H9 (cell line): ENCODE data around the gene GPS1. TPM values are rescaled to one million over a fixed set of nuclear protein-coding genes. Genes with fewer than 3 reads are reported as not detected.

Experiments
- DNase-seq: peaks from one replicate; pipeline ENCODE4 v3.0.0-alpha.2; 2017
- H2AFZ ChIP-seq: one replicate; pipeline ENCODE4 v1.6.1; 2013; ENCODE audit warnings: mild to moderate bottlenecking, low read length, control low read depth, moderate library complexity
- H2AK5ac ChIP-seq: 2 replicates; pipeline ENCODE4 v1.6.1; 2013; ENCODE audit warnings: low read length, control low read depth, mixed read lengths; ENCODE audit not compliant: insufficient read length
- H2BK120ac ChIP-seq: one replicate; pipeline ENCODE4 v1.6.1; 2013; ENCODE audit warnings: low read depth, mild to moderate bottlenecking, low read length, control low read depth, inconsistent platforms; ENCODE audit not compliant: poor library complexity, severe bottlenecking
- H2BK12ac ChIP-seq: 2 replicates; pipeline ENCODE4 v1.6.1; 2013; ENCODE audit warnings: low read length, control low read depth, mixed read lengths, low read depth; ENCODE audit not compliant: insufficient read length
- H2BK15ac ChIP-seq: 2 replicates; pipeline ENCODE4 v1.6.1; 2013; ENCODE audit warnings: low read depth, low read length, control low read depth
- H2BK20ac ChIP-seq: one replicate; pipeline ENCODE4 v1.6.1; 2013; ENCODE audit warnings: low read depth, mild to moderate bottlenecking, low read length, control low read depth, inconsistent platforms; ENCODE audit not compliant: poor library complexity, severe bottlenecking
- H2BK5ac ChIP-seq: 2 replicates; pipeline ENCODE4 v1.6.1; 2013; ENCODE audit warnings: low read length, control low read depth, mixed read lengths; ENCODE audit not compliant: insufficient read length
- H3K14ac ChIP-seq: 2 replicates; pipeline ENCODE4 v1.6.1; 2013; ENCODE audit warnings: low read length, control low read depth; ENCODE audit not compliant: insufficient read depth
- H3K18ac ChIP-seq: 2 replicates; pipeline ENCODE4 v1.6.1; 2013; ENCODE audit warnings: low read depth, mild to moderate bottlenecking, mixed read lengths, low read length, control low read depth; ENCODE audit not compliant: insufficient read length
- H3K23ac ChIP-seq: 2 replicates; pipeline ENCODE4 v1.6.1; 2013; ENCODE audit warnings: low read length, control low read depth, mixed read lengths, low read depth; ENCODE audit not compliant: insufficient read length
- H3K23me2 ChIP-seq: 2 replicates; pipeline ENCODE4 v1.6.1; 2013; ENCODE audit warnings: low read depth, mild to moderate bottlenecking, mixed read lengths, low read length, control low read depth; ENCODE audit not compliant: insufficient read length, poor library complexity, severe bottlenecking
- H3K27ac ChIP-seq: 2 replicates; pipeline ENCODE4 v1.5.1; 2013; ENCODE audit warnings: low read length, control low read depth, mixed read lengths, low read depth; ENCODE audit not compliant: insufficient read length
- H3K27me3 ChIP-seq: 2 replicates; pipeline ENCODE4 v1.6.1; 2013; ENCODE audit warnings: low read length, control low read depth, inconsistent platforms; ENCODE audit not compliant: insufficient read depth
- H3K4ac ChIP-seq: 2 replicates; pipeline ENCODE4 v1.6.1; 2013; ENCODE audit warnings: low read depth, mild to moderate bottlenecking, control low read depth, inconsistent platforms, low read length, moderate library complexity
- H3K4me1 ChIP-seq: 2 replicates; pipeline ENCODE4 v1.6.1; 2013; ENCODE audit warnings: low read length, control low read depth, inconsistent platforms; ENCODE audit not compliant: insufficient read depth
- H3K4me2 ChIP-seq: 2 replicates; pipeline ENCODE4 v1.6.1; 2013; ENCODE audit warnings: low read length, control low read depth, mixed read lengths; ENCODE audit not compliant: insufficient read length, insufficient read depth
- H3K56ac ChIP-seq: 2 replicates; pipeline ENCODE4 v1.6.1; 2013; ENCODE audit warnings: low read depth, mild to moderate bottlenecking, mixed read lengths, low read length, control low read depth; ENCODE audit not compliant: insufficient read length
- H3K79me1 ChIP-seq: 2 replicates; pipeline ENCODE4 v1.6.1; 2013; ENCODE audit warnings: low read depth, mild to moderate bottlenecking, moderate library complexity, low read length, control low read depth, inconsistent platforms; ENCODE audit not compliant: insufficient read depth, poor library complexity, severe bottlenecking
- H3K79me2 ChIP-seq: 2 replicates; pipeline ENCODE4 v1.6.1; 2013; ENCODE audit warnings: low read length, control low read depth, inconsistent platforms; ENCODE audit not compliant: insufficient read depth
- H3K9ac ChIP-seq: 2 replicates; pipeline ENCODE4 v1.6.1; 2013; ENCODE audit warnings: low read length, control low read depth, mixed read lengths; ENCODE audit not compliant: insufficient read length; ENCODE audit errors: extremely low read depth
- H3K9me3 ChIP-seq: one replicate; pipeline ENCODE4 v1.6.1; 2013; ENCODE audit warnings: low read depth, low read length, inconsistent platforms; ENCODE audit not compliant: control insufficient read depth
- H3T11ph ChIP-seq: one replicate; pipeline ENCODE4 v1.6.1; 2013; ENCODE audit warnings: mild to moderate bottlenecking, low read length, control low read depth, inconsistent platforms
- H4K20me1 ChIP-seq: one replicate; pipeline ENCODE4 v1.6.1; 2013; ENCODE audit not compliant: control insufficient read depth, insufficient read length, insufficient read depth
- H4K5ac ChIP-seq: 2 replicates; pipeline ENCODE4 v1.6.1; 2013; ENCODE audit warnings: low read depth, mild to moderate bottlenecking, mixed read lengths, low read length, control low read depth; ENCODE audit not compliant: insufficient read length
- H4K8ac ChIP-seq: replicated peaks from 2 replicates; pipeline ENCODE4 v1.6.1; 2013; ENCODE audit warnings: low read length, control low read depth, mixed read lengths, low read depth; ENCODE audit not compliant: insufficient read length
- H4K91ac ChIP-seq: 2 replicates; pipeline ENCODE4 v1.6.1; 2013; ENCODE audit warnings: low read depth, mild to moderate bottlenecking, moderate library complexity, mixed read lengths, low read length, control low read depth; ENCODE audit not compliant: insufficient read length
- H3K27ac Mint-ChIP-seq, 3 experiments: 2 replicates in 2 of 3; 3 replicates in 1 of 3; pipeline ENCODE4 v1.8.0; 2020 to 2021; ENCODE audit warnings: mixed read lengths in 3 of 3, mild to moderate bottlenecking in 1 of 3, moderate library complexity in 1 of 3
- H3K27me3 Mint-ChIP-seq: 2 replicates; pipeline ENCODE4 v1.8.0; 2021; ENCODE audit warnings: low read depth, mild to moderate bottlenecking, moderate library complexity, mixed read lengths
- H3K36me3 Mint-ChIP-seq, 3 experiments: 2 replicates in 2 of 3; 3 replicates in 1 of 3; pipeline ENCODE4 v1.8.0; 2020 to 2021; ENCODE audit warnings: low read depth in 3 of 3, mixed read lengths in 3 of 3; ENCODE audit not compliant: insufficient read depth in 1 of 3
- H3K4me1 Mint-ChIP-seq, 2 experiments: 2 replicates each; pipeline ENCODE4 v1.8.0; 2020; ENCODE audit warnings: mixed read lengths in 2 of 2
- H3K4me3 Mint-ChIP-seq, 2 experiments: 2 replicates in 1 of 2; 3 replicates in 1 of 2; pipeline ENCODE4 v1.8.0; 2020 to 2021; ENCODE audit warnings: mild to moderate bottlenecking in 2 of 2, mixed read lengths in 2 of 2, moderate library complexity in 1 of 2
- H3K9me3 Mint-ChIP-seq, 2 experiments: 2 replicates in 1 of 2; 3 replicates in 1 of 2; pipeline ENCODE4 v1.8.0; 2020; ENCODE audit warnings: mild to moderate bottlenecking in 2 of 2, mixed read lengths in 2 of 2, moderate library complexity in 1 of 2
- CTCF ChIP-seq: fragments of 200-600 bp; sonication (generic); conservative IDR thresholded peaks from 3 replicates; pipeline ENCODE4 v1.8.0; 2021; ENCODE audit warnings: antibody characterized with exemption, mild to moderate bottlenecking
- WGBS: extraction: QIAGEN DNeasy Blood & Tissue Kit; methylation state at CpG from one replicate; pipeline ENCODE4 v1.1.7; 2013; ENCODE audit warnings: missing lambda C conversion rate, low lambda C conversion rate, mixed read lengths; ENCODE audit not compliant: insufficient read length; ENCODE audit errors: extremely low coverage; 5-methylcytosine and 5-hydroxymethylcytosine counted together
- total RNA-seq: library from RNA; stranded (reverse); gene quantifications from 2 replicates; pipeline ENCODE4 v1.2.1, GENCODE V29; 2021

Gene GPS1
- total RNA-seq, 1 experiment from 2014 or later, result 164 TPM

GRCh38 chr17:82097919-82098168 is 46.1 kb downstream of the GPS1 start:
- no CpG with 5 or more reads among the region's 36 CpGs for WGBS
- H3K4me3 Mint-ChIP-seq, result peak overlapping the region; percentile 65 to 75

More at GRCh38 chr17:82097919-82098168, 46.1 kb downstream of the GPS1 start:
- peaks cover 7% of the 10 kb centered on the region for H3K79me1 ChIP-seq
- H2AK5ac ChIP-seq, result no peak overlapping the region
- no peak overlapping the region for H2BK120ac ChIP-seq
- Mint-ChIP-seq H3K27me3 (no peaks in the 10 kb centered on the region), H3K36me3 (peaks cover 8 to 29% (median 29%) of the 10 kb centered on the region in 3 experiments; a peak in 6 of 7 replicates), H3K9me3 (no peaks in the 10 kb centered on the region), H3K4me1 (peaks cover 21 to 45% of the 10 kb centered on the region in 2 experiments), H3K27ac (no peak overlapping the region)
- no peak overlapping the region; the same call in 1 of the 2 replicates for H3K14ac ChIP-seq
- peaks cover 14% of the 10 kb centered on the region for H3K23me2 ChIP-seq
- no peak overlapping the region for H3K18ac ChIP-seq
- no peak for TF ChIP-seq CTCF
- peaks cover 20% of the 10 kb centered on the region; the same call in 1 of the 2 replicates for H3K79me2 ChIP-seq
- no peak overlapping the region for H2BK20ac ChIP-seq
- H3T11ph ChIP-seq, result no peak overlapping the region
- no peaks in the 10 kb centered on the region for H3K4me1 ChIP-seq
- H4K20me1 ChIP-seq, result no peaks in the 10 kb centered on the region
- no peak overlapping the region for H3K4ac ChIP-seq
- H3K23ac ChIP-seq, result no peak overlapping the region
- H2BK5ac ChIP-seq, result no peak overlapping the region
- no peak for DNase-seq
- H3K9me3 ChIP-seq, result no peaks in the 10 kb centered on the region
- no peak overlapping the region for H4K91ac ChIP-seq
- no peak overlapping the region for H4K8ac ChIP-seq
- H3K9ac ChIP-seq, result no peak overlapping the region
- H2BK12ac ChIP-seq, result no peak overlapping the region
- no peak overlapping the region for H2BK15ac ChIP-seq
- H2AFZ ChIP-seq, result no peak overlapping the region
- H4K5ac ChIP-seq, result no peak overlapping the region
- H3K27me3 ChIP-seq, result no peaks in the 10 kb centered on the region
- H3K27ac ChIP-seq, result no peak overlapping the region
- H3K56ac ChIP-seq, result no peak overlapping the region
- peak overlapping the region; percentile 73 for H3K4me2 ChIP-seq
